ENCODE data around the gene P2RX6. TPM values are rescaled to one million over a fixed set of nuclear protein-coding genes. Genes with fewer than 3 reads are reported as not detected.

Gene P2RX6
- polyA plus RNA-seq, 1 of the 3 experiments (the other 2 are of a cell fraction): 7.1 TPM

- no peak for DNase-seq
- Histone ChIP-seq H3K9me3 (no peaks in the 10 kb centered on the region), H3K27me3 (ENCODE audit: insufficient read depth) (no peaks in the 10 kb centered on the region), H3K9me2 (no peaks in the 10 kb centered on the region), H3K27ac (ENCODE audit: low read depth in 2 of 2, low read length in 1 of 2) (no peak overlapping the region), H3K4me2 (no peak overlapping the region), H3K4me3 (ENCODE audit: low read depth in 2 of 2, low read length in 1 of 2) (no peak overlapping the region), H2AFZ (ENCODE audit: low read depth) (no peak overlapping the region), H3F3A (replicated peaks; ENCODE audit: insufficient read depth) (no peaks in the 10 kb centered on the region), H3K4me1 (ENCODE audit: control insufficient read depth in 1 of 2, insufficient read depth in 2 of 2, low read depth in 1 of 2, low read length in 1 of 2) (peaks cover 0 to 15% of the 10 kb centered on the region in 2 experiments; a peak in 2 of 4 replicates), H3K9ac (no peak overlapping the region), H3K36me3 (replicated peaks in 1 of 2; ENCODE audit: control insufficient read depth in 1 of 2, insufficient read depth in 2 of 2, low read length in 1 of 2) (no peaks in the 10 kb centered on the region), H4K20me1 (ENCODE audit: insufficient read depth) (no peaks in the 10 kb centered on the region), H3K79me2 (ENCODE audit: insufficient read depth) (peaks cover 5% of the 10 kb centered on the region)
- TF ChIP-seq RAD21 (IDR thresholded peaks at IDR 0.05; ENCODE audit: low read length): no peak
- TF ChIP-seq EP300 (IDR thresholded peaks at IDR 0.05; ENCODE audit: borderline replicate concordance in 1 of 2, low read depth in 1 of 2, low read length in 1 of 2): no peak
- no peak for TF ChIP-seq FOSL2 (IDR thresholded peaks at IDR 0.05; ENCODE audit: borderline replicate concordance, low read depth)
- TF ChIP-seq USF1 (IDR thresholded peaks at IDR 0.05; ENCODE audit: borderline replicate concordance, low read depth): no peak
- no peak for TF ChIP-seq ZBTB33 (IDR thresholded peaks at IDR 0.05; ENCODE audit: borderline replicate concordance, low read depth)
- TF ChIP-seq SMC3 (IDR thresholded peaks at IDR 0.05; ENCODE audit: low read depth, low read length): no peak
- TF ChIP-seq IRF3 (IDR thresholded peaks at IDR 0.05; ENCODE audit: low read depth, low read length): no peak
- no peak for TF ChIP-seq GATA2 (CRISPR knock-in tag; IDR thresholded peaks at IDR 0.05)
- no peak for TF ChIP-seq TCF12 (IDR thresholded peaks at IDR 0.05)
- no peak for TF ChIP-seq RFX5 (IDR thresholded peaks at IDR 0.05; ENCODE audit: low read length)
- TF ChIP-seq JUND (IDR thresholded peaks at IDR 0.05): no peak
- no peak for TF ChIP-seq MEF2A (IDR thresholded peaks at IDR 0.05; ENCODE audit: borderline replicate concordance, low read depth)
- ChIA-PET POLR2A (no interaction called here), CTCF (interaction anchor here (0.8 to 7.4 kb wide), 3 partner anchors 8 to 61 kb away, joined by 3 to 44 read pairs (median 3); partner anchors contain the start of gene CRKL)
- 78% methylated on average over 10 of the region's 17 CpGs for WGBS (ENCODE audit: low lambda C conversion rate)
These were observed 37.3 kb upstream of the P2RX6 start for GRCh38 chr22:20977516-20978170.

GRCh38 chr22:20978419-20978818 is 36.5 kb upstream of the P2RX6 start:
- TF ChIP-seq GABPA (IDR thresholded peaks at IDR 0.05; ENCODE audit: low read depth) (no peak), GATA2 (CRISPR knock-in tag; IDR thresholded peaks at IDR 0.05) (no peak), TEAD4 (IDR thresholded peaks at IDR 0.05; ENCODE audit: borderline replicate concordance, insufficient read depth) (no peak), SMC3 (IDR thresholded peaks at IDR 0.05; ENCODE audit: low read depth, low read length) (no peak), IRF3 (IDR thresholded peaks at IDR 0.05; ENCODE audit: low read depth, low read length) (no peak), MEF2A (IDR thresholded peaks at IDR 0.05; ENCODE audit: borderline replicate concordance, low read depth) (no peak), EZH2phosphoT487 (IDR thresholded peaks at IDR 0.05; ENCODE audit: borderline replicate concordance, low read depth) (no peak)
- ChIA-PET POLR2A (no interaction called here), CTCF (interaction anchor here (0.8 to 1.0 kb wide), 2 partner anchors 9 to 61 kb away, joined by 3 read pairs; partner anchors contain the start of gene CRKL)
- no peak overlapping the region for H3K4me3 ChIP-seq (ENCODE audit: low read depth in 2 of 2, low read length in 1 of 2)
- WGBS (ENCODE audit: low lambda C conversion rate): 30% methylated on average over 2 of the region's 2 CpGs
- DNase-seq: no peak
- peaks cover 13% of the 10 kb centered on the region for H3K79me2 ChIP-seq (ENCODE audit: insufficient read depth)
- no peaks in the 10 kb centered on the region for H3K9me3 ChIP-seq
- H4K20me1 ChIP-seq (ENCODE audit: insufficient read depth): no peaks in the 10 kb centered on the region
- H3F3A ChIP-seq (replicated peaks; ENCODE audit: insufficient read depth): no peaks in the 10 kb centered on the region
- no peaks in the 10 kb centered on the region for H3K9me2 ChIP-seq
- no peak overlapping the region for H3K27ac ChIP-seq (ENCODE audit: low read depth in 2 of 2, low read length in 1 of 2)
- H3K4me2 ChIP-seq: no peak overlapping the region
- H2AFZ ChIP-seq (ENCODE audit: low read depth): no peak overlapping the region
- H3K36me3 ChIP-seq (replicated peaks in 1 of 2; ENCODE audit: control insufficient read depth in 1 of 2, insufficient read depth in 2 of 2, low read length in 1 of 2): no peaks in the 10 kb centered on the region
- H3K9ac ChIP-seq: no peak overlapping the region
- peaks cover 3 to 23% of the 10 kb centered on the region in 2 experiments; a peak in 2 of 4 replicates for H3K4me1 ChIP-seq (ENCODE audit: control insufficient read depth in 1 of 2, insufficient read depth in 2 of 2, low read depth in 1 of 2, low read length in 1 of 2)
- H3K27me3 ChIP-seq (ENCODE audit: insufficient read depth): no peaks in the 10 kb centered on the region

Data from SK-N-SH (cell line).